A673 (cell line): ENCODE measurements around the gene DUSP1.

Source experiments
- CTCF ChIP-seq: fragments of 300-800, 200-600 bp; sonication (generic); conservative IDR thresholded peaks from 2 replicates; pipeline ENCODE4 v1.5.1; 2017; ENCODE audit warnings: low read depth, mild to moderate bottlenecking, antibody characterized with exemption, low read length, moderate library complexity, mixed read lengths
- EZH2 ChIP-seq: fragments of 200-600 bp; sonication (generic); IDR thresholded peaks from 2 replicates; pipeline ENCODE4 v1.6.1; 2017; ENCODE audit warnings: borderline replicate concordance, low read depth, mild to moderate bottlenecking, mixed read lengths, antibody characterized with exemption, low read length; ENCODE audit not compliant: poor library complexity, severe bottlenecking

- TF ChIP-seq CTCF (no peak), EZH2 (no peak)
Measured at GRCh38 chr5:172809774-172810173, 38.8 kb upstream of the DUSP1 start.
